GM21529 (cell line): Measurements from ENCODE around the gene ZNF506.
"Not testable (repeated sequence)": the region's sequence is repeated elsewhere in the genome, so short reads cannot be mapped to it uniquely, and the experiment has no call there.

Source experiments
- ATAC-seq: cut with Tn5 transposase; IDR thresholded peaks from one replicate; pipeline ENCODE4 v1.9.1; 2021; ENCODE audit not compliant: unreplicated experiment

Gene ZNF506

DNA sequence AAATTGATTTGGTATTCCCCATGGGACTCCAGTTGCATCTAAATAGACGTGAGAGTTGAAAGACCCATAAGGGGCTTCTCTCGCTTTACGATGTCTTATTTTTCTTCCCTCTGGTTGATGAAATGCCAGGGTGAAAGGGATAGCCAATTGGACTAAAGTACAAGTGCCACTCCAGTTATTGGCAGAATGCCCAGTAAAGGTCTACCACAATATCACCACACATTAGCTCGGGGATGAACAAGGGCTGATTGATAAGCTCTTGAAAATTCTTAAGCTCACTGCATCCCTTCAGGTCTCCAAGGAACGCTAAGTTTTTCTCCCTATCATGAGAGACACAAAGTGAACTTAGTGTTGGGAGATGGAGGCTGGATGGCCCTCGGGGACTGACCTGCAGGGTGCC lies 39.8 kb downstream of the ZNF506 start:
- not testable (repeated sequence) for ATAC-seq

- no peak for ATAC-seq
Measured at GRCh38 chr19:19778666-19779065, 42.9 kb downstream of the ZNF506 start.

DNA sequence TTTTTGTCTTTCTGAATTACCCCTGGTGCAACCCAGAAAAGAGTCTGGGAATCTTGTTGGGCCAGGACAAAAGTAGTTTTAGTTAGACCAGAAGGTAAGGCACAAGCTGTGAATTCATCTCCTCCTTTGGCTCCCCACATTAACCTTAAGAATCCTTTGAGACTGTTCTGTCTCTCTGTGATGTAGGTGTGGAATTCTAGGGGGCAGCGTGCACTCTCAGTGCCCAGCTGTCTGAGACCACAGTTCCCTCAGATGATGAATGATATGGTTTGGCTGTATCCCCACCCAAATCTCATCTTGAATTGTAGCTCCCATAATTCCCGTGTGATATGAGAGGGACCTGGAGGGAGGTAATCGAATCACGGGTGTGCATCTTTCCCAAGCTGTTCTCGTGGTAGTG lies 43.9 kb downstream of the ZNF506 start:
- no peak for ATAC-seq

GRCh38 chr19:19776206-19777008 lies 45.1 kb downstream of the ZNF506 start:
- ATAC-seq: peak; percentile 97

DNA sequence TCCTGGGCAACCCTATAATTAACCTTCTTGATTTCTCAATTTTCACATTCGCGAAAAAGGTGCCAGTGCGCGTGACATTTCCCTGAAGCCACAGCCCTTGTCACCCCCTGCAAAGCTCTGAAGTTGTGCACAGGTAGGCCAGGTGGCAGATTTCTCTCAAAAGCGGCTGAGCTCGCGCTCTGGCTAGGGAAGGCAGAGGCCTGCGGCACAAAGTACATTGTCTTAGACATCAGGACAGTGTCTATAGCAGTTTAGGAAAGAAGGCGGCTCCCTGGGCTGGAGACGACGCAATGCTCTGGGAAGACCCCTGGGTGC lies 45.7 kb downstream of the ZNF506 start:
- peak; percentile 27 for ATAC-seq

DNA sequence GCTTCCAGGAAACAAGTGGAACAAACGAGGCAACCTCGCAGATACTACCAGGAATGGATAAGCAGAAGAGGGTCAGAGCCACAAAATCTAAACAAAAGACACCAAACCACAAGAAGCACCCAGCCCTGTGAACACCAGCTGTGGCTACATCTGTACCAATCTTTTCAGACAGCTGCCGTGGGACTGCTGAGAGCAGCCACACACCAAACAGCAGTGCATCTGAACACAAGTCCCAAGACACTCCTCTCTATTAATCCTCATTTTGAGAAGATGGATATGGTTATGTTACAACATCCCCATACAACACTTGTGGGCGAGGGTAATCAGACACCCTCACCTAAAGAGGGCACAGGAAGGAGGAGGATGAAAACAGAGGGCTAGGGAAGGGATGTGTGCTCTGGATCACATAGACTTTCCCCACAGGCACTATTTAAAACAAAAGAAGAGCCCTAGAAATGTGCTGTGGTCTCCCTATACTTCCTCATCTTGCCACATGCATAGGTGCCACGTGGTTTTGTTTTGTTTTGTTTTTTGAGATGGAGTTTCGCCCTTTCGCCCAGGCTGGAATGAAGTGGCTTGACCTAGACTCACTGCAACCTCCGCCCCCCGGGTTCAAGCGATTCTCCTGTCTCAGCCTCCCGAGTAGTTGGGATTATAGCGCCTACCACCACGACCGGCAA lies 47.1 kb downstream of the ZNF506 start:
- no peak for ATAC-seq

- not testable (repeated sequence) for ATAC-seq
Measured at GRCh38 chr19:19771963-19772362, 49.6 kb downstream of the ZNF506 start.

DNA sequence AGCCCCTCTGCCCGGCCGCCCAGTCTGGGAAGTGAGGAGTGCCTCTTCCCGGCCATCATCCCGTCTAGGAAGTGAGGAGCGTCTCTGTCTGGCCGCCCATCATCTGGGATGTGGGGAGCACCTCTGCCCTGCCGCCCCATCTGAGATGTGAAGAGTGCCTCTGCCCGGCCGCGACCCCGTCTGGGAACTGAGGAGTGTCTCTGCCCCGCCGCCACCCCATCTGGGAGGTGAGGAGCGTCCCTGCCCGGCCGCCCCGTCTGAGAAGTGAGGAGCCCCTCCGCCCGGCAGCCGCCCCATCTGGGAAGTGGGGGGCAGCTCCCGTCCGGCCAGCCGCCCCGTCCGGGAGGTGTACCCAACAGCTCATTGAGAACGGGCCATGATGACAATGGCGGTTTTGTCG lies 51.6 kb downstream of the ZNF506 start:
- ATAC-seq: not testable (repeated sequence)

GRCh38 chr19:19758164-19758563 lies 63.4 kb downstream of the ZNF506 start:
- no peak for ATAC-seq

- ATAC-seq: no peak
Measured at GRCh38 chr19:19752760-19753403, 68.7 kb downstream of the ZNF506 start.

- ATAC-seq: no peak
Measured at GRCh38 chr19:19751846-19752245, 69.7 kb downstream of the ZNF506 start.

DNA sequence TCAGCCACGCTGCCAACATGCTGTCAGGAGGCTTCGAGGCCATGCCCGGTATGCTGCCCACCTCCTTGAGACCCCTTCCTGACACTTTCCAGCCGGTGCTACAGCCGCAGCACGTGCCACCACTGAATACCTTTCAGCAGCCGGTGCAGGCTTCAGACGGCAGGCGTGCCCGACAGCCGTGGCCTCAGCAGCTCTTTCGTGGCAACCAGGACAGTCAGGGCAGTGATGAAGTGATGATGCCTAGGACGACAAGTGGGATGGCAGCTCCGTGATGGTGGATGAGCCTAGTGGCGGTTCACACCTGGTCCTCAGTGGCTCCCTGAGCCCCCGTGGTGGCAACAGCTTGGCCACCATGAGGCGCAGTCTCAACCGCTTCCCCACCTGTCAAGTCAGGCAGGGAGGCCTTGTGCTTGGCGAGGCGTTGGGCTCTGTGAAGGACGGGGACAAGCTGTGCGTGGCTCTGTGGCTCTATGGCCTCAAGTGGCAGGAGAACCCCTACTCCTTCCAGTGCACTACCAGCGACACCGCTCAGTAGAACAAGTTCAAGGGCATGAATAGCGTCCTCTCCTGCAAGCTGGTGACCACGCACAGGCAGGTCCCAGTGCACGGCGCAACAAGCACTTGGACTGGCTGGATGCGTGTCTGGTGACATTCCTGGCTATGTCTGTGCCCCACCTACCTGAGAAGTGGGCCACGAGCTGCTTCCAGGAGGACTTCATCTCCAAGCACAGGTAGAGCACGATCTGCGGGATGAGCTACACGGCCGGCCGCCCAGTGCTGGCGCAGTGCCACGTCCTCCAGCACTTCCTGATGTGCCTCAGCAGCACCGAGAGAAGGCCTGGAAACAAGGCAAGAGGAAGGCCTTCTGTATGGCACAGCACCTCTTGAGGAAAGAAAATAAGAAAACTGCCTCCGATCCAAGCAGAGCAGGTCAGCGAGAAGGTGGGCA lies 70.4 kb downstream of the ZNF506 start:
- ATAC-seq: no peak

- no peak for ATAC-seq
Measured at GRCh38 chr19:19749908-19750841, 71.4 kb downstream of the ZNF506 start.

GRCh38 chr19:19749117-19749907 lies 72.2 kb downstream of the ZNF506 start:
- ATAC-seq: no peak

- ATAC-seq: no peak
Measured at GRCh38 chr19:19748249-19748938, 73.2 kb downstream of the ZNF506 start.

- no peak for ATAC-seq
Measured at GRCh38 chr19:19747357-19748220, 74.0 kb downstream of the ZNF506 start.
